ENCODE measurements around the gene TMEM236. TPM values are rescaled to one million over a fixed set of nuclear protein-coding genes. Genes with fewer than 3 reads are reported as not detected.

Gene TMEM236
- polyA plus RNA-seq, 1 of the 3 experiments (the other 2 are of a cell fraction) = 0.02 TPM

GRCh38 chr10:17801507-17801906, 49.5 kb downstream of the TMEM236 start:
- Histone ChIP-seq H3K9me2 (no peaks in the 10 kb centered on the region), H3K36me3 (replicated peaks in 1 of 2; ENCODE audit: control insufficient read depth in 1 of 2, insufficient read depth in 2 of 2, low read length in 1 of 2) (no peaks in the 10 kb centered on the region), H2AFZ (ENCODE audit: low read depth) (no peak overlapping the region), H3K27me3 (ENCODE audit: insufficient read depth) (no peaks in the 10 kb centered on the region), H3K4me2 (no peak overlapping the region), H3K9ac (no peak overlapping the region), H3K4me3 (ENCODE audit: low read depth in 2 of 2, low read length in 1 of 2) (no peak overlapping the region), H3F3A (replicated peaks; ENCODE audit: insufficient read depth) (peaks cover 10% of the 10 kb centered on the region), H3K27ac (ENCODE audit: low read depth in 2 of 2, low read length in 1 of 2) (no peak overlapping the region), H3K9me3 (no peaks in the 10 kb centered on the region), H3K79me2 (ENCODE audit: insufficient read depth) (no peaks in the 10 kb centered on the region), H3K4me1 (ENCODE audit: control insufficient read depth in 1 of 2, insufficient read depth in 2 of 2, low read depth in 1 of 2, low read length in 1 of 2) (no peaks in the 10 kb centered on the region; a peak in 1 of 4 replicates), H4K20me1 (ENCODE audit: insufficient read depth) (no peaks in the 10 kb centered on the region)
- DNase-seq = no peak
- TF ChIP-seq TCF12 (IDR thresholded peaks at IDR 0.05) (no peak), CTCF (IDR thresholded peaks at IDR 0.05) (peak; percentile 22; the same call in 1 of the 2 replicates)
- 84% methylated on average over 3 of the region's 3 CpGs for WGBS (ENCODE audit: low lambda C conversion rate)
- POLR2A ChIA-PET = no interaction called here
- CTCF ChIA-PET = interaction anchor here (1.2 kb wide), 1 partner anchor 27 kb away, joined by 4 read pairs; no protein-coding TSS in a partner anchor

- Histone ChIP-seq H3F3A (replicated peaks; ENCODE audit: insufficient read depth) (peaks cover 10% of the 10 kb centered on the region), H3K4me1 (ENCODE audit: control insufficient read depth in 1 of 2, insufficient read depth in 2 of 2, low read depth in 1 of 2, low read length in 1 of 2) (no peaks in the 10 kb centered on the region; a peak in 1 of 4 replicates), H3K79me2 (ENCODE audit: insufficient read depth) (no peaks in the 10 kb centered on the region), H3K27me3 (ENCODE audit: insufficient read depth) (no peaks in the 10 kb centered on the region), H2AFZ (ENCODE audit: low read depth) (no peak overlapping the region), H4K20me1 (ENCODE audit: insufficient read depth) (no peaks in the 10 kb centered on the region), H3K4me3 (ENCODE audit: low read depth in 2 of 2, low read length in 1 of 2) (no peak overlapping the region), H3K27ac (ENCODE audit: low read depth in 2 of 2, low read length in 1 of 2) (no peak overlapping the region), H3K36me3 (replicated peaks in 1 of 2; ENCODE audit: control insufficient read depth in 1 of 2, insufficient read depth in 2 of 2, low read length in 1 of 2) (no peaks in the 10 kb centered on the region), H3K9ac (no peak overlapping the region), H3K9me3 (no peaks in the 10 kb centered on the region), H3K4me2 (no peak overlapping the region), H3K9me2 (no peaks in the 10 kb centered on the region)
- no peak for DNase-seq
- ChIA-PET CTCF (interaction anchor here (0.8 kb wide), 1 partner anchor 68 kb away, joined by 4 read pairs; no protein-coding TSS in a partner anchor), POLR2A (no interaction called here)
- TF ChIP-seq CHD2 (IDR thresholded peaks at IDR 0.05; ENCODE audit: low read length, partially characterized antibody) (no peak), USF1 (IDR thresholded peaks at IDR 0.05; ENCODE audit: borderline replicate concordance, low read depth) (no peak), ZBTB33 (IDR thresholded peaks at IDR 0.05; ENCODE audit: borderline replicate concordance, low read depth) (no peak), SMC3 (IDR thresholded peaks at IDR 0.05; ENCODE audit: low read depth, low read length) (no peak), FOXM1 (IDR thresholded peaks at IDR 0.05; ENCODE audit: low read depth) (no peak), EP300 (IDR thresholded peaks at IDR 0.05; ENCODE audit: borderline replicate concordance in 1 of 2, low read depth in 1 of 2, low read length in 1 of 2) (no peak), IRF3 (IDR thresholded peaks at IDR 0.05; ENCODE audit: low read depth, low read length) (no peak), TEAD4 (IDR thresholded peaks at IDR 0.05; ENCODE audit: borderline replicate concordance, insufficient read depth) (no peak), TCF12 (IDR thresholded peaks at IDR 0.05) (no peak), GATA2 (CRISPR knock-in tag; IDR thresholded peaks at IDR 0.05) (no peak), POLR2AphosphoS5 (IDR thresholded peaks at IDR 0.05; ENCODE audit: low read depth, low read length) (no peak), TAF1 (IDR thresholded peaks at IDR 0.05; ENCODE audit: borderline replicate concordance, low read depth, low read length) (no peak), FOXJ3 (CRISPR knock-in tag; IDR thresholded peaks at IDR 0.05) (no peak)
- 92% methylated on average over 11 of the region's 11 CpGs for WGBS (ENCODE audit: low lambda C conversion rate)
Observed at GRCh38 chr10:17802350-17802749, 50.3 kb downstream of the TMEM236 start.

All from SK-N-SH (cell line).